ENCODE results near the gene CHMP4B.

Gene CHMP4B

DNA sequence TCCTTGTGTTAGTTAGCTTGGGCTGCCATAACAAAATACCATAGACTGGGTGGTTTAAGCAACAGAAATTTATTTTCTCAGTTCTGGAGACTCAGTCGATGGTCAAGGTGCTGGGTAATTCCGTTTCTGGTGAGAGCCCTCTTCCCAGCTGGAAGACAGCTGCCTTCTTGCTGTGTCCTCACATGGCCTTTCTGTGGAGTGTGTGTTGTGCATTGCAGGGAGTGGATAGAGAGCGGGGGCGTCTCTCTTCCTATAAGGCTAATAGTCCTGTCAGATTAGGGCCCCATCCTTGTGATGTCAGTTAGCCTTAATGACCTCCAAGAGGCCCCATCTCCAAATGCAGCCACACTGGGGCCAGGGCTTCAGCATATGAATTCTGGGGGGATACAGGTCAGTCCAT lies 19.2 kb downstream of the CHMP4B start:
- in situ Hi-C loops (cut with HindIII; ENCODE audit: low pct_ligation_motif_present, low pct_unique_long_range_greater_than_20kb, low sequenced_read_pairs) = no loop called here
- no peak for DNase-seq

DNA sequence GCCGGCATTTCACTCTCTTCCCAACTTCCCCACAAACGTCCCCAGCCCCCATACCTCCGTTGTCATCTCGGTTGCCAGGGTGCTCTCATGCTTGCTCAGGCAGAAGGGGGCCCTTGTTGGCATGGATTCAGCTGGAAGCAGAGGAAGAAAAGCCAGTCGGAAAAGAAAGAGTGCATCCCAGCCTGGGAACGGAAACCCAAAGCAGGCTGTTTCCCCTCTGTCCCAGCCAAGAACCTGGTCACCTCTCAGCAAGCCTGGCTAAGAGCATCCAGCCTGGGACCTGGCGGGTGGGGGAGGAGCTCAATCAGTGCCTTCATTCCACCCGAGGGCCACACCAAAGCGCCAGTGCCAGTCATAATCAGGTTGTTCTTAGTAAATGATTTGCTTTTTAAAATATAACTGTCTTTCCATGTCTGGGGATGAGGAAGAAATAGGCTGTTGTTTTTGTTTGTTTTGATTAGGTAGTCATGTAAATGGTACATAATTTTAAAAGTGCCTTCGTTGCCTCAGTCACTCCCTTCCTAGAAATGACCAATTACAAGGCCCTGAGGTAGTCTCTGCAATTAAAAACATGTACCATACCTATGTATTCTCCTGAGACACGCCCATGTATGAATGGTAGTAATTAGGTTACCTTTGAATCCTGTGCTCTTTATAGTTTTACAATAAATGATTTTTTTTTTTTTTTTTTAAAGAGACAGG lies 21.1 kb downstream of the CHMP4B start:
- in situ Hi-C loops (cut with HindIII; ENCODE audit: low pct_ligation_motif_present, low pct_unique_long_range_greater_than_20kb, low sequenced_read_pairs) = no loop called here
- no peak for DNase-seq

DNA sequence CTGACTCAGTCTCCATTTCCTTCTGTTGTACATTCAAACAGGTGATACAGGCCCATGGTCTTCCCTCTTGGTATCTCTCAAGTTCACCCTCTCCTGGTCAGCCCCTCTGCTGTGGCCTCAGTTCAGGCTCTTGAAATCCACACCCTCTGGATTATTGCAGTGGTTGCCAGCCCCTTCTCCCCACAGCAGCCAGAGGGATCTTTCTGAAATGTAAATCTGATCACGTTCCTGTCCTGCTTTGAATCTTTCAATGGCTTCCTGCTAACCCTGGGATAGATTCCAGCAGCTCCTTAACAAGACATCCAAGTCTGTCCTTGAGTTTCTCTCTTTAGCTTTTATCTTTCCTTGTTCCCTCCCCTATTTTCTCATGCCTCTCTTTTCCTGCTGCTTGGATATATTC lies 22.2 kb downstream of the CHMP4B start:
- DNase-seq = no peak
- in situ Hi-C loops (cut with HindIII; ENCODE audit: low pct_ligation_motif_present, low pct_unique_long_range_greater_than_20kb, low sequenced_read_pairs) = no loop called here

DNA sequence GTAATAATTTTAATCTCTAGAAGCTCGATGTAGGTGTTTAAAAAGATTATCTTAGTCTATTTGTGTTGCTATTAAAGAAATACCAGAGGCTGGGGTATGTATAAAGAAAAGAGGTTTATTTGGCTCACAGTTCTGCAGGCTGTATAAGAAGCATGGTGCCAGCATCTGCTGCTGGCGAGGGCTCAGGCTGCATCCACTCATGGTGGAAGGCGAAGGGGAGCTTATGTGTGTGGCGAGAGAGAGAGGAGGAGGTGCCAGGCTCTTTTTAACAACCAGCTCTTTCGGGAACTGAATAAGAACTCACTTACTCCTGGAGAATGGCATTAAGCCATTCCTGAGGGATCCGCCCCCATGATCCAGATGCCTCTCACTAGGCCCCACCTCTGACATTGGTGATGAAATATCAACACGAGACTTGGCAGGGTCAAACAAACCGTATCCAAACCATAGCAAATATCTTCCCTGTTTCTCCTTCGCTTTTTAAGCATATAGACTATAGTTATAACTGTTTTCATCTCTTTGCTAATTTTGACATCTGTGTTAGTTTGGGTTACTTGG lies 24.5 kb downstream of the CHMP4B start:
- DNase-seq = no peak
- in situ Hi-C loops (cut with HindIII; ENCODE audit: low pct_ligation_motif_present, low pct_unique_long_range_greater_than_20kb, low sequenced_read_pairs) = no loop called here

DNA sequence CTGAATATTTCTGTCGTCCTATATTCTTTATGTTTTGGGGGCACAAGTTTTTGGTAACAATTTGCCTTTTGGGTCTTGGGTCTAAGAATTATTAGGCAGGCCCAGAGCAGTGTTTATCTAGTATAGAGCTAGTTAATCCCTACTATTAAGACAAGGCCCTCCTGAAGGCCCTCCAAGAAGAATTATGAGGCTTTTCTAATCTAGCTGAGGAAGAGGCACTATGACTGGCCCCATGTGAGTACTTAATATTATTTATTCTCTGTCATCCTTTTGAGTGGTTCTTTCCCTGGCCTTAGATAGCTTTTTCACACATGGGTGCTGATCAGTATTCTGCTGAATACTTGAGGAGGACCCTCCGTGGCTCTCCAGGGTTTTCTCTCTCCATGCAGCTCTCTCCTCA lies 25.1 kb downstream of the CHMP4B start:
- no peak for DNase-seq
- in situ Hi-C loops (cut with HindIII; ENCODE audit: low pct_ligation_motif_present, low pct_unique_long_range_greater_than_20kb, low sequenced_read_pairs) = no loop called here

DNA sequence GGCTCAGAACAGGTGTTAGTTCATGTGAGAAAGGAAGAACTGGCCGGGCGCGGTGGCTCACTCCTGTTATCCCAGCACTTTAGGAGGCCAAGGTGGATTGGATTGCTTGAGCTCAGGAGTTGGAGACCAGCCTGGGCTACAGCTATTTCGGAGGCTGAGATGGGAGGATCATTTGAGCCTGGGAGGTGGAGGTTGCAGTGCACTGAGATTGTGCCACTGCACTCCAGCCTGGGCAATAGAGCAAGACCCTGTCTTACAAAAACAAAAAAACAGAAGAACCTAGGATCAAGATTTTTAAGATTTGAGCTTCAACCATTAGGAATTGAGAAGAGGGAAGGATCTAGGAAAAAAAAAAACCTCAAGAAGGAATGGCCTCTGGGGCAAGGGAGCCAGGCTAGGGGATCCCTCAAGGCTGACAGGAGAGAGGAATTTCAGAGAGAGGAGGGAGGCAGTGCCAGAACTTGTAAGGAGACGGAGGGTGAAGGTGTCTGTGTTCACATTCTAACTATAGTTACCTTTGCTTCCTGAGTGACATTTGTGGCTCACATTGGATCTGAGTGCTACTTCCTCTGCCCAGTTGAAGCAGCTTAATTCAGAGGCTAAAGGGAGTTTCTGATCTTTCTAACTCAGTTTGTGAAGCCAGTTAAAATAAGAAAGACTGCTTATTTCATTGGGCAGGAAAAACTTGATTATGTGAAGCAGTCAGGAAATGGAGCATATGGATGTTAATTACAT lies 26.1 kb downstream of the CHMP4B start:
- no peak for DNase-seq
- in situ Hi-C loops (cut with HindIII; ENCODE audit: low pct_ligation_motif_present, low pct_unique_long_range_greater_than_20kb, low sequenced_read_pairs) = no loop called here

DNA sequence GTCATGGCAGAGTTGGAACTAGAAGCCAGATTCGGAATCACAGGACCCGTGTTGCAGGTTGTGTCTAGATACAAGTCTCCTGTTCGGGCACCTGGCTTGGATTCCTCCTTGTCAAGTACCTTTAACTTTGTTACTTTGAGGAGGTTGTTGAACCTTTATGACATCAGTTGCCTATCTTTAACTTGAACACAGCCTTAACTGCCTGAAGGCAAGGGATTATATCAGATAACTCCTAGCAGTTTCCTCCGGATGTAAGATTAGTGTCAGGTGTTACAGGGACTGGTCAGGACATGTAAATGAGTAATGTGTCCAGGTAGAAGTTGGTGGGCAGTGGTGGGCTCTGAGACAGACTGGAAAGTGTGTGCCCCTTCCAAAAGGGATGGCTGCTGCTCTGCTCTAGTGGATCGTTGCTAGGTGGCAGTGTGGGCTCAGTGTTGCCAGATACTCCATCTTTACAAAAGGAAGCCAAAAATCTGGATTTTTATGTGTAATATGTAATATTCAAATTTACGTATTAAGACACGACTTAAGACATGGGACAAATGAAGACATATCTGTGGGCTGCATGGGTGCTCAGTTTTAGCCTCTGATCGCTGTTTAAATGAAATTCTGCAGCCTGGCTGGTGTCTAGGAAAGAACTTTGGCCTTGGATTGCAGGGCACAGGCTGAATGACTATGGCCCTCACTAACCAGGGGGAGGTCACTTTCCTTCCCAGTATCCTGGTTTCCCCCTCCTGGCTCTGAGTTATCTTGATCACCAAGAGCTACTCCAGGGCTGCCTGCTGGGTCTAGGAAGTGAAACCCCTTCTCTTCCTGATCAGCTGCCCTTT lies 27.1 kb downstream of the CHMP4B start:
- in situ Hi-C loops (cut with HindIII; ENCODE audit: low pct_ligation_motif_present, low pct_unique_long_range_greater_than_20kb, low sequenced_read_pairs) = no loop called here
- no peak for DNase-seq

DNA sequence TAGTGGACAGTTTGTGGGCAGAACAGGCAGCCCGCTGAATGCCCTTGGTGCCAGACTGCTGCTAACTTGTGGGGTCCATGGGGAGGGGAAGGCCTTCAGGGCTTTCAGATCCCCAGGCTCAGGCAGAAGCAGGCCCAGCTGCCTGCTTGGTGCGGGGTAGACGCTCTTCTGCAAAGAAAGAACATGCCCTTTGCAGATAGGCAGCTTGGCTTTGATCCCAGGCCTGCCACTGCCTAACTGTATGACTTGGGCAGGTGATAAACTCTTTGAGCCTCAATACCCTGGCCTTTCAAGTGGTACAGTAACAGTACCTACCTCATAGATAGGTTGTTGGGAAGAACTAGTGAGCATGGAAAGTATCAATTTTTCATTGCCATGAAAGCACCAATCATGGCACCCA lies 28.4 kb downstream of the CHMP4B start:
- DNase-seq = no peak
- in situ Hi-C loops (cut with HindIII; ENCODE audit: low pct_ligation_motif_present, low pct_unique_long_range_greater_than_20kb, low sequenced_read_pairs) = no loop called here

DNA sequence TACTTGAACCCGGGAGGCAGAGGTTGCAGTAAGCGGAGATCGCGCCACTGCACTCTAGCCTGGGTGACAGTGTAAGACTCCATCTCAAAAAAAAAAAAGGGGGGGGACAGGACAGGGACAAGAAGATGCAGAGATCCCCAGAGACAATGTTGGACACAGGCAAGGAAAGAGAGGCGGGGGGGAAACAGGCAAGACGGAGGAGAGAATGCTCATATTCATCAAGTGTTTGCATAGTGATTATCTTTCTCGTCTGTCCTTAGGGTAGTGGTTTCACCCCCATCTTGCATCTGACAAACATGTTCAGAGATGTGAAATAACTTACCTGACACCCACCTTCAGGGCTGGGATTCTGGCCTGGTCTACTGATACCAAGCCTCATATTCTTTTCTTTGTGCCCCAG lies 29.0 kb downstream of the CHMP4B start:
- no peak for DNase-seq

DNA sequence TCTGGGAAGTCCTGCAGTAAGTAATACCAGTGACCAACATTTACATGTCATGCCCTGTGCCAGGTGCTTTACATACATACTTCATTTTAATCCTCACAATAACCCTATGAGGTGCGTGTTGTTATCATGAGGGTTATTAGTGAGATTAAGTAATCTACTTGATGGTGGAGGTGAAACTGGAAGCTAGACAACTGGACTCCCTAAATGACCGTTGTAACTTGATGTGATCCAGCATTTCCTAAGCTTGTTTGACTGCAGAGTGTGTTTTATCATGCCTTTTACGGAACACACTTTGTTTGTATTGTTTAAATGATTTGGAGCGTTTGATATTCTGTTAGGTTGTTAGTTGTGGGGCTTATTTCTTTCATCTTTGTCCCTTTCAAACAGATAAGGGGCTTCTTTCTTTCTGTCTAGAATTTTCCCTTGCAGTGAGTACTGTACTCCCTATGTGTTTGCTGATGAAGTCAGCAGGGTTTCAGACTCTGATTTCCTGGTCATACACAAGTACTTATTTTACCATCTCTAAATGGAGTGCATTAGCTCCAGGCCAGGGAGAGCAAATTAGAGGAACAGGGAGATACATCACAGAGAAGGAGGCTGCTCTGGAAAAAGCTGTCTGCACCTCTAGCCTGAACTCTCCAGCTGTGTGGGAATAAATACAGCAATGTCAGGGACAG lies 29.7 kb downstream of the CHMP4B start:
- DNase-seq = no peak
- in situ Hi-C loops (cut with HindIII; ENCODE audit: low pct_ligation_motif_present, low pct_unique_long_range_greater_than_20kb, low sequenced_read_pairs) = no loop called here

More for the DNA sequence above, 29.0 kb downstream of the CHMP4B start:
- in situ Hi-C loops (cut with HindIII; ENCODE audit: low pct_ligation_motif_present, low pct_unique_long_range_greater_than_20kb, low sequenced_read_pairs) = no loop called here

DNA sequence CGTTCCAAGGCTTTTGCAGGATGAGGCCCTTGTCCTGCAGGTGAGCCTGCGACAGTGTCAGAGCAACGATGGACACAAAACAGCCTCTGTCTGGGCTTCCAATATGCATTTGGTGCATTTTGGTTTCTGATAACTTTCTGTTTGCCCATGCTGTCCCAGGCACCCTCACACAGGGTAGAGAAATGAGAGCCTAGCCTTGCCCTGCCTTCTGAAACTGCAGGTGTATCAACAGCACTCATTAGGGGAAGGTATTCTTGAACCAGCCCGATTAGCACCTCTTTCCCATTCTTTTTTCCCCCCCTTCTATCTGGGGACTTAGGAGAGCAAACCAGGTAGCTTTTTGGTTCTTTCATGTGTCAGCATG lies 30.3 kb downstream of the CHMP4B start:
- DNase-seq = no peak
- in situ Hi-C loops (cut with HindIII; ENCODE audit: low pct_ligation_motif_present, low pct_unique_long_range_greater_than_20kb, low sequenced_read_pairs) = no loop called here

DNA sequence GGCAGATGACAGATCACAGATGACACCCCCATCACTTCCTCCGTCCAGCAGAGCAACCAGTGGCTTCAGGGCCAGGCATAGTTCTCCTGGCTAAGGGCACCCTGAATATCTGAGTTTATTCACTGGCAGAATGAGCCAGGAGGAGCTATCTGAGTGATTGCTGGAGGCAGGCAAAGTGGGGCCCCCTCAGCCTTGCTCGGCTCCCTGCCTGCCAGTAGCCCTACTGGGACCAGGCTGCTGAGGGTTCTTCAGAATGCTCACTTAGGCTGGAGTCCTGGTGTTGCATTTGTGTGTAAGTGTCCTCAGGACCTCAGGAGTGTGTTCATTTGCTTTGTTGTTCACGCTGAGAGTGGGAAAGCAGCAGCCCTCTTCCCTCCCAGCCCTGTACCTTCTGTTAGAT lies 31.2 kb downstream of the CHMP4B start:
- no peak for DNase-seq
- in situ Hi-C loops (cut with HindIII; ENCODE audit: low pct_ligation_motif_present, low pct_unique_long_range_greater_than_20kb, low sequenced_read_pairs) = no loop called here

DNA sequence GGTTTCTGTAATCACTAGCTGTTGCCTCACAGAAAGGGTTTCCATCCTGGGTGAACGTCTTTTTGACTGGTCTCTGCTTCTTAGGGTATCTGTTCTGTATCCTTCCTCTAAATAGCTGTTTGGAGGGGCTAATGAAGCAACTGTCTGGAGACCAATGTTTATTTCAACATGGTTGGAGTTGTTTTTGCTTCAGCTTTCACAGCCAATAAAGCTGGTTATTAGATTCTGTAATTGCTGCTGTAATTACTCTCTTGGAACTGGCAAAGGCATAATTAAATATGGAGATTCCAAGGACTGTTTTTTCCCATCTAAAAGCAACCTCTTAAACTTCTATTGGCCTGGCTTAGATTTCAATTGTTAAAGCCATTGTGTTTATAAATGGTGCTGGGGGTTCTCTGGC lies 31.9 kb downstream of the CHMP4B start:
- DNase-seq = no peak
- in situ Hi-C loops (cut with HindIII; ENCODE audit: low pct_ligation_motif_present, low pct_unique_long_range_greater_than_20kb, low sequenced_read_pairs) = no loop called here

DNA sequence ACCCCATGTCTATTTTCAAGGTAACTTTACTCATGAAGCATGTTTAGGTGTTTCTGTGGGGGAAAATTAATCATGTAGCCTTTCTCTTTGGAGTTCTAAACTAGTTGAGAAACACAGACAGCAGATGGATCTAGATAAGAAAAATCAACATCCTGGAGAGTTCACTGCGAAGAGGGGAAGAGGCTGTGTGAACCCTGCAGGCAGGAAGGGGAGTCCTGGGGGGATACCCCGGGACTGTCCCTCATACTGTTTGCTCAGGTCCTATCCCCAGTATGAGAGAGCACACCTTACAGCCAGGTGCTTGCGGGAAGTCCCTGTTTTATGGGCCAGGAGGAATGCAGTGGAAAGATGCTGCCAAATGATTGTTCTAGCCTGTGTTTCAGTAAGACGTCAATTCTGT lies 32.7 kb downstream of the CHMP4B start:
- in situ Hi-C loops (cut with HindIII; ENCODE audit: low pct_ligation_motif_present, low pct_unique_long_range_greater_than_20kb, low sequenced_read_pairs) = no loop called here

DNA sequence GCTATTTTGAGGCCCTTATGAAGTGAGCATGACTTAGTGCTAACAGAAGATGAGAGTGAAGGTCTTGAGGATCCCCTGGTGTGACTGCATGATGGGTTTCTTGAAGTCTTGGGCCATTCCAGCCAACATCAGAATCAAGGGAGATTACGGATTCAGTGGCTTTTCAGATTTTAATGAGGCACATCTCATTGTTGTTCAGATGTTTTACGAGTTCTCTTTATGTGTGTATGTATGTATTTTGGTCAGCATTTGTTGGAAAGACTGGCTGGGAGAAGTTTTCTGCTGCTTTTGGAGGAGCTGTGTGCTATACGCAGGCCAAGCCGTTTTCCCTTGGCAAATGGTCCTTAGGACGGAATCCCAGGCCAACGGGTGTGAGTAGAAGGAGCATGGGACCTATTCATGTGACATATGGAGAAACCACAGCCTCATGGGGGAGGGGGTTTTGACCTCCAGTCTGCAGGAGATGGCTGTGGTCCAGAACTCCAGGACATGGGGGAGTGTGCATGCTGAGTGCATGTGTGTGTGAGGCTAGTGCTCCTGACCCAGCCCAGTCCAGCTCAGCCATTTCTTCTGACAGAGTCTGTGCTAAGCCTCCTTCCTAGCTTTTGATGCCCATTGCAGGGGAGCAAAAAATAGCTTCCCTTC lies 35.3 kb downstream of the CHMP4B start:
- no peak for DNase-seq
- in situ Hi-C loops (cut with HindIII; ENCODE audit: low pct_ligation_motif_present, low pct_unique_long_range_greater_than_20kb, low sequenced_read_pairs) = no loop called here

More for the DNA sequence above, 32.7 kb downstream of the CHMP4B start:
- no peak for DNase-seq

DNA sequence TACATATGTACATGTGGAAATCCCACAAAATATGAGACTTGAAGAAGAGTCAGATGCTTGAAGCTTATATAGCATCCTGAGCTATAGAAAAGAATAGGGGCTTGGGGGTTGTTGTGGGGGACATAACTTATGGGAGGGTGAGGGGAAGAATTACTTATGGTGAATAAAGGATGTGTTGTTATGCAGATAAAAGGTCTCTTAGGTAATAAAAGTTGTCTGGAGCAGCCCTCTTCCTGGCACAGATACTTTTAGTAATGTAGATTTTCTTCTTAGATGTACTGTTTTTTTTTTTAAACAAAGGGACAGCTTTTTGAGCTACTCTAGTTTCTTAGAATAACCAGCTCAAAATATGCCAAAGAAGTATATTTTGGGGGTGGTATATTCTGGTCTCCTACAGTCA lies 35.9 kb downstream of the CHMP4B start:
- DNase-seq = no peak
- in situ Hi-C loops (cut with HindIII; ENCODE audit: low pct_ligation_motif_present, low pct_unique_long_range_greater_than_20kb, low sequenced_read_pairs) = no loop called here

DNA sequence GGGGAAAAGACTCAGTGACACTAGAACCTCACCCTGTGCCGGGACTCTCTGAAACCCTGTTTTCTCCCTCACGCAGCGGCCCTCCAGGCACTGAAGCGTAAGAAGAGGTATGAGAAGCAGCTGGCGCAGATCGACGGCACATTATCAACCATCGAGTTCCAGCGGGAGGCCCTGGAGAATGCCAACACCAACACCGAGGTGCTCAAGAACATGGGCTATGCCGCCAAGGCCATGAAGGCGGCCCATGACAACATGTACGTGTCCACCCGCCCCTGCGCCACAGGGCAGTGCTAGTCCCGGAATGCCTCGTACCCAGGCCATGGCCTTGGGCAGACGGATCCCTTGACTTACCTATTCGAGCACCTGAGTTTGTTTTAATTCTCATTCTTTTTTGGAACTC lies 37.2 kb downstream of the CHMP4B start:
- DNase-seq = no peak
- in situ Hi-C loops (cut with HindIII; ENCODE audit: low pct_ligation_motif_present, low pct_unique_long_range_greater_than_20kb, low sequenced_read_pairs) = no loop called here

DNA sequence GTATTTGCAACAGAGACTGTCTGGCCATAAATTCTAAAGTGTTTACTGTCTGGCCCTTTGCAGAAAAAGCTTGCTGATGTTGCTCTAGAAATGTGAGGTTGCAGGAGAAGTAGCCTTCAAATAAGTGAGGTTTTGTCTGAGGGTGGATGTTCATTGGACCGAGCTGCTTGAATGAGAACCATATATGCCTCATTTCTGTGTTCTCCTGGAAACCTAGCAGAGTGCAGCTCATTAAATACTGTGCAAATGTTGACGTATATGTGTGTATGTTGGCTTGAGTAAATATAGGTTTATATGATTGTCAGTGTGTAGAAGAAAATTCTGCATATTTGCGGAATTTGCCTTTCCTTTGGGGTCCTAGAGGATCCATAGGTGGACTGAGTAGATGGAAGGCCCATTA lies 39.0 kb downstream of the CHMP4B start:
- no peak for DNase-seq
- in situ Hi-C loops (cut with HindIII; ENCODE audit: low pct_ligation_motif_present, low pct_unique_long_range_greater_than_20kb, low sequenced_read_pairs) = no loop called here
